Skeletal muscle cell (primary cell): ENCODE measurements around the gene DHX35.
"Not testable (repeated sequence)": the region's sequence is repeated elsewhere in the genome, so short reads cannot be mapped to it uniquely, and the experiment has no call there.

Experiments
- DNase-seq: peaks from one replicate; pipeline ENCODE4 v3.0.0-alpha.2; 2010; ENCODE audit warnings: low read depth
- H3K4me3 ChIP-seq: 2 replicates; pipeline ENCODE4 v1.5.1; 2011; ENCODE audit warnings: low read depth, mild to moderate bottlenecking, control low read depth, low read length, moderate library complexity

Gene DHX35

GRCh38 chr20:38937978-38938473 lies 24.1 kb upstream of the DHX35 start:
- DNase-seq, result no peak
- H3K4me3 ChIP-seq, result no peak overlapping the region

- DNase-seq, result no peak
- no peak overlapping the region for H3K4me3 ChIP-seq
Observed at GRCh38 chr20:38939686-38940085, 22.5 kb upstream of the DHX35 start.

- no peak overlapping the region for H3K4me3 ChIP-seq
- DNase-seq, result no peak
Observed at GRCh38 chr20:38940644-38941043, 21.5 kb upstream of the DHX35 start.

GRCh38 chr20:38941726-38942389 lies 20.3 kb upstream of the DHX35 start:
- DNase-seq, result no peak
- no peak overlapping the region for H3K4me3 ChIP-seq

- H3K4me3 ChIP-seq, result no peak overlapping the region
- DNase-seq, result no peak
Observed at GRCh38 chr20:38945012-38945411, 17.1 kb upstream of the DHX35 start.

- no peak for DNase-seq
- H3K4me3 ChIP-seq, result no peak overlapping the region
Observed at GRCh38 chr20:38946836-38947235, 15.3 kb upstream of the DHX35 start.

- H3K4me3 ChIP-seq, result no peak overlapping the region
- no peak for DNase-seq
Observed at GRCh38 chr20:38947931-38948362, 14.2 kb upstream of the DHX35 start.

GRCh38 chr20:38950254-38950653 lies 11.9 kb upstream of the DHX35 start:
- no peak overlapping the region for H3K4me3 ChIP-seq
- no peak for DNase-seq

GRCh38 chr20:38951611-38952010 lies 10.5 kb upstream of the DHX35 start:
- no peak overlapping the region for H3K4me3 ChIP-seq
- no peak for DNase-seq

- no peak overlapping the region for H3K4me3 ChIP-seq
Observed at GRCh38 chr20:38952153-38952552, 10.0 kb upstream of the DHX35 start.

GRCh38 chr20:38953630-38954340 lies 8.4 kb upstream of the DHX35 start:
- H3K4me3 ChIP-seq, result no peak overlapping the region
- no peak for DNase-seq

More at GRCh38 chr20:38952153-38952552, 10.0 kb upstream of the DHX35 start:
- no peak for DNase-seq

- no peak overlapping the region for H3K4me3 ChIP-seq
- DNase-seq, result no peak
Observed at GRCh38 chr20:38957235-38957876, 4.8 kb upstream of the DHX35 start.

- no peak overlapping the region for H3K4me3 ChIP-seq
- no peak for DNase-seq
Observed at GRCh38 chr20:38957915-38958485, 4.1 kb upstream of the DHX35 start.

GRCh38 chr20:38960187-38960687 lies 1.9 kb upstream of the DHX35 start:
- not testable (repeated sequence) for DNase-seq, H3K4me3 ChIP-seq

GRCh38 chr20:38961530-38962043 lies 557 bp upstream of the DHX35 start:
- no peak for DNase-seq
- H3K4me3 ChIP-seq, result peak overlapping the region; percentile 94

- DNase-seq, result no peak
- H3K4me3 ChIP-seq, result peak overlapping the region; percentile 94
Observed at GRCh38 chr20:38962928-38963401, 821 bp downstream of the DHX35 start.

GRCh38 chr20:38963745-38964144 lies 1.6 kb downstream of the DHX35 start:
- DNase-seq, result no peak
- H3K4me3 ChIP-seq, result no peak overlapping the region

GRCh38 chr20:38965264-38965663 lies 3.1 kb downstream of the DHX35 start:
- no peak overlapping the region for H3K4me3 ChIP-seq
- no peak for DNase-seq

GRCh38 chr20:38968090-38968489 lies 5.9 kb downstream of the DHX35 start:
- H3K4me3 ChIP-seq, result no peak overlapping the region
- DNase-seq, result no peak

GRCh38 chr20:38969708-38970107 lies 7.6 kb downstream of the DHX35 start:
- no peak for DNase-seq
- no peak overlapping the region for H3K4me3 ChIP-seq
